Measurements from ENCODE around the gene USH1C. TPM values are rescaled to one million over a fixed set of nuclear protein-coding genes. Genes with fewer than 3 reads are reported as not detected.

The USH1C gene
- total RNA-seq, 1 donor, result not detected

DNA sequence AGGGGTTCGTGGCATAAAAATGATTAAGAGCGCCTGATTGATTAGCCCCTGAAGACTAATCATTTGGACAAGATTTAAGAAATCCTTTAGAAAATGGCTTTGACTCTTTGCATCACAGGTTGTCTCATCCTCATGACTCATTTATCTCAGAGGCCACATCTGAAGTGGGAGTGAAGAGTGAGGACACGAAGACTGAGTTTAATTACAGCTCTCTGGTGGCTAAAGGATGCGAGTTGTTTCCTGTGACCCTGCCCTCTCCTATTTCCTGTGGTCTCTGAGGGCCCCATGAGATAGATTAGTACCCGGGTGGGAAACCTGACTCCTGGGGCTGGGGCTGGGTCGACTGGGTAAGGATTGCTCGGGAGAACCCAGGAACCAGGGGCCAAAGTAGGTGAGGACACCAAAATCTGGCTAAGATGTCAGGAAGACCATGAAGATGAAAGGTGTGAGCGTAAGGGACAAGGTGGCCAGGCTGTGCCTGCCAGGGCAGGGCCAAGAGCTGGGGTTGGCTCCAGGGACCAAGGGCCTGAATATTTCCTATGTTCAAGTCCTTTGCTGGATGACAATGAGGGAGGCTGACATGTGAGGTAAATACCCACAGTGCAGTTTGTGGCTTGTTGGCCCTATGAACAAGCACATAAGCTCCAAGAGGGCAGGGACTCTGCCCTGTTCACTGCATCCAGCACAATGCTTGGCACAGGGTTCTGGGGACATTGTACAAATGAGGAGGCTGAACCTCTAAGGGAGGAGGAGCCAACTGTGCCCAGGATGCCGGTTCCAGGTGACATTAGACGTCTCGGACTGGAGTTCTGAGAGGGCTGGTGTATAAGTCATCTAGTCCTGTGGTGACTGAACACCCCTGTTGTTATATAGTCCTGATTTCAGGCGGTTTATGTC is 6.5 kb upstream of the USH1C start:
- DNase-seq (ENCODE audit: low read depth), result no peak
- TF ChIP-seq CTCF (IDR thresholded peaks at IDR 0.05; ENCODE audit: insufficient read depth, low read depth, low read length), result no peak
- H3K4me3 ChIP-seq (ENCODE audit: low read depth, low read length), result no peak overlapping the region

DNA sequence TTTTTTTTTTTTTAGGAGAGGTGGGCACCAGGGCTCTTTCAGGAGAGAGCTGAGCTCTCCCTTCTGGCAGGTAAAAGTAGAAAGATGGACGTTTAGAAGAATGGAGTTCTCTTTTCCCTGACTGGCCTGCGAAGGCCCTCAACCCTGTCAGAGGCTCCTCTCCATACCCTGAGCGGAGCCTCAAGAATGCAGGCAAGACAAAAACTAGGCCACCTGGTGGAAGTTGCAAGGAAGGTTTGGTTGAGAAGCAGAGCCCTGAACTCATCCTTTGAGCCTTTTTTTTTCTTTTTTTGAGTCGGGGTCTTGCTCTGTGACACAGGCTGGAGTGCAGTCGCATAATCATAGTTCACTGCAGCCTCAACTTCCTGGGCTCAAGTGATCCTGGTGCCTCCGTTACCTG is 4.2 kb upstream of the USH1C start:
- no peak for TF ChIP-seq CTCF (IDR thresholded peaks at IDR 0.05; ENCODE audit: insufficient read depth, low read depth, low read length)
- H3K4me3 ChIP-seq (ENCODE audit: low read depth, low read length), result no peak overlapping the region
- DNase-seq (ENCODE audit: low read depth), result no peak

- no peak for DNase-seq (ENCODE audit: low read depth)
- no peak overlapping the region for H3K4me3 ChIP-seq (ENCODE audit: low read depth, low read length)
- TF ChIP-seq CTCF (IDR thresholded peaks at IDR 0.05; ENCODE audit: insufficient read depth, low read depth, low read length), result no peak
These were observed 3.7 kb upstream of the USH1C start for GRCh38 chr11:17547932-17548331.

GRCh38 chr11:17547051-17547577 is 2.9 kb upstream of the USH1C start, which contains the start of gene OTOG:
OTOG (plus strand) TSS chr11:17547259; CDS start chr11:17547373, 114 bp downstream.
- H3K4me3 ChIP-seq (ENCODE audit: low read depth, low read length), result no peak within 1 kb of the TSS
- TF ChIP-seq CTCF (IDR thresholded peaks at IDR 0.05; ENCODE audit: insufficient read depth, low read depth, low read length), result no peak
- no peak for DNase-seq (ENCODE audit: low read depth)

DNA sequence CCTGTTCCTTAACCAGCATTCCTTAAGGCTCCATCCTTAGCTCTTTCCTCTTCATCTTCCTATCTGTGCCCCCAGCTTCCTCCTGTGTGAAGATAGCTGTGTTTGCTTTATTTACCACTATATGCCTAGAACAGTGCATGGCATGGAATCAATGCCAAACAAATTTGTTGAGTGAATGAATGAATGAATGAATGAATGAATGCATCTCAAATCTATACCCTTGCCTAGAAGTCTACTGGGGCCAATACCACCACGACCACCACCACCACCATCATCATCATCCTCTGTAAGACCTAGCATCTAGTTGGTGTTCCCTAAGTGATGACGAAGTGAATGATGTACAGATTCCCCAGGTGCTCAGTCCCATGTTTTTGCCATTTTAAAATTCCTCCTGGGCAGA is 2.0 kb upstream of the USH1C start:
- H3K4me3 ChIP-seq (ENCODE audit: low read depth, low read length), result no peak overlapping the region
- TF ChIP-seq CTCF (IDR thresholded peaks at IDR 0.05; ENCODE audit: insufficient read depth, low read depth, low read length), result no peak
- DNase-seq (ENCODE audit: low read depth), result no peak

DNA sequence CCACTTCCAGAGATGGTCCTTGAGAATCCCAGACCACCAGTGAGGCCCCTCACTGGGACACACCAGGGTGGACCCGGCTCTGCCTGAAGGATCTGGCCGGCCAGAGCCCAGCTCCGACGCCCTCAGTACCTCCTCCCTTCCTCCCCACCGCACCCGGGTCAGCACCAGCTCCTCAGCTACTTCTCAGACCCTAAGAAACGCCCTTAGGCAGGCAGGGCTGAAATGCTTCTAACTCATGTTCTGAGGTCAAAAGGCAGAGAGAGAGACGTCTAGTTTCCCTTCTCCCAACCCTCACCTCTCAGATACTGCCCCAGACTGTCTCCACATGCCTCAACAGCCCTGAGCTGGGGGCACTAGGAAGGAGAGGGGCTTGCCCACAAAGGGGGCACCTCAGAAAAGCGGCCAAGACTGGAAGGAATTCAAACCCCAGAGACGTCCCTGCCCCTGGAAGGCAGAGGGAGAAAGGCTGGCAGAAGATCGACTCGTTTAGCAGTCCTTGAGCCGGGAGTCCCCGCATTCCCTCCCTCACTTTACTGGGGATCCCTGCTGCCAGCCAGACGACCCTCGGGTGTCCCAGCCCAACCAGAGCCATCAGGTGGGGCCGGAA is 539 bp downstream of the USH1C start:
- TF ChIP-seq CTCF (IDR thresholded peaks at IDR 0.05; ENCODE audit: insufficient read depth, low read depth, low read length), result no peak
- DNase-seq (ENCODE audit: low read depth), result no peak
- H3K4me3 ChIP-seq (ENCODE audit: low read depth, low read length), result no peak overlapping the region
